HG02763 (cell line): ENCODE results near the gene CASP12.
"Not testable (repeated sequence)": the region's sequence is repeated elsewhere in the genome, so short reads cannot be mapped to it uniquely, and the experiment has no call there.

ENCODE experiments used
- ATAC-seq: cut with Tn5 transposase; IDR thresholded peaks from one replicate; pipeline ENCODE4 v1.9.1; 2021; ENCODE audit warnings: mild to moderate bottlenecking, moderate library complexity; ENCODE audit not compliant: unreplicated experiment

CASP12 gene

DNA sequence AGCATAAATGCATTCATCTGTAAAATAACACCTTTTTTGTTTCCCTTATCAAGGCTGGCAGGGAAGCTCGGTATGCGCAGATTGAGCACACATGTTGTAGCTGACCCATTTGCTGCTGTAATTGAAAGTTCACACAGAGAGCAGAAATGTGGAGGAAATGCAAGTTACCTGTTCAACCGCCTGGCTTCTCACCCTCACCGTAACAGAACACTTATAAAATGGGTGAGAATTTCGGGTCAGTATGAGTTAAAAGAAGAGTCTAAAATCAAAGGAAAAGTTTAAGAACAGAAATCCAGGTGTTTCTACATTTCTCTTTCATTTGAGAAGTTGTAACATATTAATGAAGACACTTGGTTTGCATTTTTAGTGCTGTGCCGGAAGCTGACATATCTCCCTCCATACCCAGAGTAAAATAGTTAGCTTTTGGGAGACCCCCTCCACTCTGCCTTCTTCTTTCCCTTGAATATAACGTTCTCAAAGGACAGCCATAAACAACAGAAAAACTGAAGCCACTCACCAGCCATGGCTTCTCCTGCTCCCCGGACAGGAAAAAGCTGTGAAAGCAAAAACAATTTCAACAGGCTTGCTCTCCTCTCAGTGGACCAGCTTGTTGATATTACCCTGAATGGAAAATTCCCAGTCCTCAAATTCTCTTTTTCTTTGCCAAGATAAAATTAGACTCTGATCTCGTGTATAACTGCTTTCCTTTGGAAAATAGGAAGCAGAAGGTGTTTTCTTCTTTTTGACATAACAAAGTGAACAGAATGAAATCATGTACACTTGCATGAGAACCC is at the start of gene CASP12:
Gene CASP12, minus strand, starts transcription at position 570 of the 794 bp plus-strand sequence.
- ATAC-seq, result no peak

- peak; percentile 83 for ATAC-seq
These were observed 48.6 kb upstream of the CASP12 start for GRCh38 chr11:104946907-104947306.

DNA sequence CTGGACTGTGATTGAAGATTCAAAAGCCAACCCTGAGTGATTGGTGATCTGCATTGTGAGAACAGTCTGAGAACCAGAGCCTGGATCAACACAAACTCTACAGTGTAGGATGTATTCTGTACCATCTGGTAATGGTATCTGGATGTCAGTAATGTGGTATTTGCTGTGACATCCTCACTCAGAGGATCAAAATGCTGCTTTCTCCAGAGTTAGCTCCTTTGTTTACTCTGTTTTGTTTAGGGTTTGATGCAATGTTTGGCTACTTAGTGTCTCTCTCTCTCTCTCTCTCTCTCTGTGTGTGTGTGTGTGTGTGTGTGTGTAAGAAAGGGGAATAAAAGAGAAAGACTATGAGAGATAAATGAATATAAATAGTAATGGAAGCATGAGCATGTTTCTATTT is 45.8 kb upstream of the CASP12 start:
- no peak for ATAC-seq

DNA sequence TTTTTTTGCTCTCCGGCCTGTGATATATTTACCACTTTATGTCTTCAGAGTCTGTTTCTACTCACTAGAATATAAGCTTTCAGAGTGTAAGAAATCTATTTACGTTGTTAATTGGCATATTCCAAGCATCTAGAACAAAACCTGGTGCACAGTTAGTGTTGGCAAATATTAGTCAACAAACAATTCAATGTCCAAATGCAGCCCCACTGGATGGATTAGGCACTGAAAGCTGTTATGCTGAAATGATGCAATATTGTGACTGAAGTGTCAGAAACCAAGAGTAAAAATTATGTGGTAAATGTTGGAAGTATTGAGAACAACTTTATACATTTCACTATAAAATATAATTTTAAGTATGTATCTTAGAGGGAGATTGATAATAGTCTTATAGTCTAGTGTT is 45.3 kb upstream of the CASP12 start:
- ATAC-seq, result no peak

GRCh38 chr11:104934594-104934993 is 36.3 kb upstream of the CASP12 start:
- no peak for ATAC-seq

DNA sequence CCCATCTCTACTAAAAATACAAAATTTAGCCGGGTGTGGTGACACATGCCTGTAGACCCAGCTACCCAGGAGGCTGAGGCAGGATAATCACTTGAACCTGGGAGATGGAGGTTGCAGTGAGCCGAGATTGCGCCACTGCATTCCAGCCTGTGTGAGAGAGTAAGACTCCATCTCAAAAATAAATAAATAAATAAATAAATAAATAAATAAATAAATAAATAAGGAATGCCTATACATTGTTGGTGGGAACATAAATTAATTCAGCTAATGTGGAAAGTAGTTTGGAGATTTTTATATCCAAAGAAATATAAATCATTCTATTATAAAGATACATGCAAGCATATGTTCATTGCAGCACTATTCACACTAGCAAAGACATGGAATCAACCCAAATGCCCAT is 35.8 kb upstream of the CASP12 start:
- ATAC-seq, result not testable (repeated sequence)

- no peak for ATAC-seq
These were observed 30.6 kb upstream of the CASP12 start for GRCh38 chr11:104928811-104929210.

- ATAC-seq, result no peak
These were observed 28.7 kb upstream of the CASP12 start for GRCh38 chr11:104926771-104927611.

GRCh38 chr11:104925850-104926249 is 27.6 kb upstream of the CASP12 start:
- no peak for ATAC-seq

DNA sequence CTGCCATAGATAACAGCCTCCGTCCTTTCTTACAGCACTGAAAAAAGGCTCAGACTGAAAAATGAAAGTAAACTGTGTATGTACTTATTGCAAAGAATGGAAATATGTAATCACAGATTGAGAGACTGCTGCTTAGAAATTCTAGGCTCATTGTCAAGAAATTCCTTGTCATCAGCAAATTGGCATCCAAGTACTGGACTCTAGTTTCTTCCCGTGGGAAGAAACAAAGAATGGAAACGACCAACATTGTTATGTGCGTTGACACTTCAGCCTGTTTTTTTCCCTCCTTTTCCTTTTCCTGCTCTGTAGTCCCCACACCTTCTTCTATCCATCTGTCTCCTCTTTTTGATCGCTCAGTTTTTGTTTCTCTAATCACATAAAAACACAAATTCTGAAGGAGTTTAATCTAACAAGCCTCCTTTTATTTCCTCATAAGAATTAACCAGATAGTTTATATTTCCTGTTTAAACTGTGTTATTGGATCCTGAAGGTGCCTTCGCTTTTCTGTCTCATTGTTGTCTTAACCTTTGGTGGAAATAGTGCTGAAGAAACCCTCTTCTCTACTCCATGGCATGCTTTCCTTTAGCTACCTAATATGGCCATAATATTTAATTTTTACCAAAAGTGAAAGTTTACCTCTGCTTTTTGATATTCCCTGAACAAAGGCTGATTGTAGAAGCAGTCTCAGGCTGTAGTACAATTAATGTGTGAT is 20.0 kb upstream of the CASP12 start:
- no peak for ATAC-seq

DNA sequence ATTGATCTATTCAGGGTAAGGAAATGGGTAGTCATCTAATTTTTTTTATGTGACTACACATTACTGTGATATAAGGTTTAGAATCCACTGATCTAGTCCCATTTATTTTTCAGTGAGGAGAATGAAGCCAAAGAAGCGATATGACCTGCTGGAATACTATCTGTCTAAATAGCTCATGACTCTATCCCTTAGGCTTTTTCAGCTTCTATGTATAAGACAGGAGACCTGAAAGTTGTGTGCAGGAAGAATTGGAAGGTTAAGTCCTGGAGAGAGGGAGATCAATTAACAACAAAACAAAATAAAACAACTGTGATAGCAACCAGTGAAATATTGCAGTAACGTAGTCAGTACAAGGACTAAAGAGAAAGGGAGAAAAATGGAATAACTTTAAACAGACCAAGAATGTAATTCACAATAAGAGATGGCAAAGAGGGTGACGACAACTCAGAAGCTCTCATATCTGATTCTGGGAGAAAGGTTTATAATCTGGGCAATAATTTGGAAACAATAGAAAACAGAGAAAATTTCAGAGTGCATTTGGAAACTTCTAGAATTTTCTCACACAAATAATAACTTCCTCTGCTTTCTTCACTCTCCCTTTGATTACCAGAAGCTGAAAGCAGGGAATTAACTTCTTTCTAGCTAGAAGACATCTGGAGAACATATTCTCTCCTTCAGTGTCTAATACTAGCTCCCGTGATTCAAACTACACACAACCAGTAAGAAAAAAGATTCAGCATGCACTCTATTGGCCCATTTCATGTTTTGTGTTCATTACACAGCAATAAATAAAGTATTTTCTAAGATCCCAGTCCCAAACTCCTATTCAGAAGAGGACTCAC is 19.2 kb upstream of the CASP12 start:
- no peak for ATAC-seq

DNA sequence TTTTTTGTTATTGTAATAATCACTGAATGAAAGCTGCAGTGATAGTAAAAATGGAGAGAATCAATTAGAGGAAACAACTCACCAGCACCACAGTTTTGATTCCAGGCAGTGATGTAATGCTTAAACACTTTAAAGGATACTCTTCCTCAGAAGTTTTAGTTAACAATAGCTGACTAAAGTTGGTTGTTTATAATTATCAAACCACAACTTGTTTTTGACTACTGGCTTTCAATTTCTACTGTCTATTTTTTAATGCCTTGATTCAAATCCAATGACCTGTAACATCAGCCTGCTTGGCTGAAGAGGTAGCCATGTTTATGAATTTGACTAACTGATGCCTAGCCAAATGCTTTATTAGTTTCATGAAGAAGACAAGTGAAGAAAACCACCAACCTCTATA is 18.2 kb upstream of the CASP12 start:
- ATAC-seq, result no peak

- ATAC-seq, result no peak
These were observed 13.8 kb upstream of the CASP12 start for GRCh38 chr11:104912102-104912501.

- ATAC-seq, result no peak
These were observed 9.9 kb upstream of the CASP12 start for GRCh38 chr11:104908186-104908531.

DNA sequence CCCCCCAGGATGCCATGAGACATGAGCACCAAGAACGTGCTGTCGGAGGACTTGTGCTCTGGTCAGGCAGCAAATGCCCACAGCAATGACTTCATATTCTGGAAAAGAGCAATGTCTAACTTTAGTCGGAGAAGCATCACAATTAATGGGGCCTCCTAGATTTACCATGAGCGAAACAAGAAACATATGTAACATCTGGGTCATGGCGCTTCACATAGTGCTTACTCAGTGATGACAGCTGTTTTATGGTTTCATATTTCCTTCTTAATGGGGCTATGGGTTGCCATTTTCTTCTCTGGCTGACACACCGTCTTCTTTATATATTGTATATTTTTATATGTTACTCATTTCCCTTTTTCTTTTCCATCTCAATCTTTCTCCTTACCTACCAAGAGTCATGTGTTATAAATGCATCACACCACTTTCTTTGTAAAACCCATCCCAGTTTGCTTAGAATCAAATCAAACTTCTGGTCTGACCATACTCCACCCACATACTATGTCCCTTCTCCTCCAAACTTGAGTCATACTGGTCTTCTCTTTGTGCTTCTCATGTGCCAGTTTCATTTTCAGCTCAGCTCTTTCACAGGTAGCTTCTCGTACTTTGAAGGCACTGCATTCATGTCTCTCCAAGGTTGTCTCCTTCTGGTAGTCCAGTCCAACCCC is 9.4 kb upstream of the CASP12 start:
- no peak for ATAC-seq

DNA sequence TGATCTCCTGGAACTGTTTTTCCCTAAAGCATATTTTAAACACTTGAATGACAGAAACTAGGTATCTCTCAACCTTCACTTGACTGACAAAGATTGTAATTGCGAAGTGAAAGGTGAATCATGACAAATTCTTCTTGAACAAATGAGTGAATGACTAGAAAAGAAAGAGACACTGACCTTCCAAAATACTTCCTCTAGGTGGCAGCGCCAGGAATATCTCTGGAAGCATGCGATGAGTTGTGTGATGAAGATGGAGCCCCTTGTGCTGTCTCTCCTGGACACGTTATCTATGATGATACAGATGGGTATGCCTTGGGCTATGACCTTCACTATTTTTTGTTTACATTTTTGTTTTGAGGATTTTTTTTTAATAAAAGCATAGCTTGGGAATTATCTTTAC is 7.0 kb upstream of the CASP12 start:
- no peak for ATAC-seq

- ATAC-seq, result no peak
These were observed 966 bp upstream of the CASP12 start for GRCh38 chr11:104899226-104899625.

DNA sequence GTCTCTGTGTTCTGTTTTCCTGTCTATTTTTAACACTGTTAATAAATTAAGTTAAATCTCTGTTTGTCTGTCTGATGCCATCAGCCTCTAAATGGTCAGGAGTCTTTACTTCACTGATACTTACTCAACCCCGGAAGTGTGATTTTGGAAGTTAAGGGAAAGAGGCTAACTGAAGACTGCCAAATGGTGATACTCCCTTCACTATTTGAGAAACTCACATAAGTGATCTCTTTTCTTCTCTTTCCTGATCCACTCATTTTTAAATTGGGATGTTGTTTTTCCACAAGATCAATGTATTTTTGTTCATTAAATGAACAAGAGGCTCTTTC is 389 bp upstream of the CASP12 start:
- no peak for ATAC-seq

- ATAC-seq, result no peak
These were observed 2.6 kb downstream of the CASP12 start for GRCh38 chr11:104895634-104896033.

- no peak for ATAC-seq
These were observed 4.4 kb downstream of the CASP12 start for GRCh38 chr11:104893876-104894275.
